NCI-H146 treated with DMSO at 0.1 percent for 48 hours (cell line): Measurements from ENCODE around the gene SPACDR.

Source experiments
- DNase-seq: peaks from one replicate; lab custom pipeline; 2025; ENCODE audit not compliant: unreplicated experiment; lab: John Stamatoyannopoulos, UW

The SPACDR gene

GRCh38 chr7:100437150-100438100 lies 26.6 kb downstream of the SPACDR start:
- DNase-seq: no peak

GRCh38 chr7:100435401-100436304 lies 28.4 kb downstream of the SPACDR start:
- DNase-seq: no peak

GRCh38 chr7:100434297-100435144 lies 29.5 kb downstream of the SPACDR start:
- DNase-seq: no peak

GRCh38 chr7:100433592-100434296 lies 30.3 kb downstream of the SPACDR start:
- no peak for DNase-seq

- no peak for DNase-seq
Observed at GRCh38 chr7:100433276-100433591, 30.8 kb downstream of the SPACDR start.

DNA sequence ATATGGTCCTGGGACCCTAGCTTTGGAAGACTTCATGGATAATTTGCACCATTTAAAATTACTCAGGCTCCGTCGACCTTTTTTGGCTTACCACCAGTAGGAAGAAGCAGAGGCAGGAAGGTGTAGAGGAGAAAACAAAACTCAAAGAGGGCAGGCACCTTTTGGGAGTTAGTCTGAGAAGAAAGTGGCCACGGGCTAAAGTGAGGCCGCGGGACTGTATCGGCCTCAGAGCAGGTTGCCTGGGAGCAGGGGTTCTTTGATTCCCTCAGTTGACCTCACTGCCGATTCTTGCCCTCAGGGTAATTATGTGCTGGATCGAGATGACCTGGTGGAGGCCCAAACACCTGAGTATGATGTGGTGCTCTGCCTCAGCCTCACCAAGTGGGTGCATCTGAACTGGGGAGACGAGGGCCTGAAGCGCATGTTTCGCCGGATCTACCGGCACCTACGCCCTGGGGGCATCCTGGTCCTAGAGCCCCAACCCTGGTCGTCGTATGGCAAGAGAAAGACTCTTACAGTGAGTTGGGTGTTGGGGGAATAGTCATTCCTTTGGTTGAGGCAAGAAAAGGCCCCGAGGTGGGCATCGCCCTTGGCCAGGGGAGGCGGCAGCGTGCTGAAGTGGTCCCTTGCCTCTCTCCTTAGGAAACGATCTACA lies 31.3 kb downstream of the SPACDR start:
- DNase-seq: no peak

- no peak for DNase-seq
Observed at GRCh38 chr7:100432053-100432452, 32.0 kb downstream of the SPACDR start.

DNA sequence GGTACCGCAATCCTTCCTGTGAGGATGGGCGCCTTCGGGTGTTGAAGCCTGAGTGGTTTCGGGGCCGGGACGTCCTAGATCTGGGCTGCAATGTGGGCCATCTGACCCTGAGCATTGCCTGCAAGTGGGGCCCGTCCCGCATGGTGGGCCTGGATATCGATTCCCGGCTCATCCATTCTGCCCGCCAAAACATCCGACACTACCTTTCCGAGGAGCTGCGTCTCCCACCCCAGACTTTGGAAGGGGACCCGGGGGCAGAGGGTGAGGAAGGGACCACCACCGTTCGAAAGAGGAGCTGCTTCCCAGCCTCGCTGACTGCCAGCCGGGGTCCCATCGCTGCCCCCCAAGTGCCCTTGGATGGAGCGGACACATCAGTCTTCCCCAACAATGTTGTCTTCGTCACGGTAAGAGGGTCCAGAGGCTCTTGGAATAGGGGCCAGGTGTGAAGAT lies 32.7 kb downstream of the SPACDR start:
- no peak for DNase-seq

GRCh38 chr7:100430493-100431285 lies 33.4 kb downstream of the SPACDR start:
- DNase-seq: no peak

GRCh38 chr7:100429637-100430492 lies 34.2 kb downstream of the SPACDR start, which contains the start of gene MEPCE:
MEPCE (plus strand) TSS chr7:100429831; CDS start chr7:100430019, 188 bp downstream.
- peak; percentile 88 for DNase-seq

- DNase-seq: peak; percentile 98
Observed at GRCh38 chr7:100428967-100429636, 35.0 kb downstream of the SPACDR start.

DNA sequence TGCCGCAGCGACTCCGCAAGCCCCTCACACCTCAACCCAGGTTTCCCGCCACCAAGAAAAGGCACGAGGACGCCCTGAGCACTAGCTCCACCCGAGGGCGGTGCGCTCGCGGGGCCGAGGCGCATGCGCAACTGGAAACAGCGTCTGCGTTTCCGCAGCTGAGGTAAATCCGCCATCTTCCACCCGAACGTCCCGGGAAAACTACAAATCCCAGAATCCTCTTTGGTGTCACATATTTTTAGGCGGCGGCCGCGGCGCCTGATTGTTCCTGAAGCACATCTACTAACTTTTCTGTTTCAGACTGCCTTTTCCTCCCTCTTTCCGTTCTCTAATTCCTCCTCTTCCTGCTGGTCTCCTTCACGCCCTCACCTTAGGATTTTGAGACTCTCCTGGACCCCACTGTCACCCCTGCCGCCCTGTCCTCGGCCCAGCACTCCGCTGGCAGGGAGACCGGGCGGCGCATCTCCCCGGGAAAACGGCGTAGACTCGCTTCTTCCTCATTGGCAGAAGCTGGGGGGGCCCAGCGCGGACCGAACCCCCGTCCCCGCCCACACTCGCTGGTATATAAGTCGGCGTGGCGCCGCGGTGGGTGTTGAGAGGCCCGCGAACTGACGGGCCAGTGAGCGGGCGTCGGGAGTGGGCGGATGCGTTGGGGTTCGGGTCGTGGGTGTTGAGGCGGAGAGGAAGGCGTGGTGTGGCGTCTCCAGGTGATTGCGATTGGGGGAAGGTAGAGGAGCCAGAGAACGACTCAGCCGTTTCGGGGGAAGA lies 35.7 kb downstream of the SPACDR start, which contains the start of gene ZCWPW1:
Gene ZCWPW1 (minus strand): TSS at position 505 of the 768 bp plus-strand sequence. CDS start 8,054 bp downstream, outside the sequence.
- peak; percentile 93 for DNase-seq

DNA sequence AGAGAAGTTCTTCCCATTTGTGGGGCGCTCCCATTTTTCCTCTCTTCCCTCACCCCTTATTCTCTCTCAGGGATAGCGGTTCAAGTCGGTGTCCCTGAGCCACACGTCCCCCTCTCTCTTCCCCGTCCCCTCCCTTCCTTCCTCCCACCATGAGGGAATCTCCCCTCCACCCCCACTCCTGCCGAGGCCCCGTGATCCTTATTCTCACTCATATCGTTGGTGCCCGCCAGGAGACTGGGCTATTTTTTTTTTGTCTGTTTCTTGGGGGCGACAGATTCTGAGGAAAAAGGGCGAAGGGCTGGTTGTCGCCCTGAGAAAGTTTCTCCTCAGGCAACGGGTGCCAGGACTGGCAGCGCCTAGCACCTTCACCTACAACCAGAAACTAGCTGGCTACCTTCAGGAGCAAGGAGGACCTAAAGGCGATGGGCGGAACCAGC lies 36.3 kb downstream of the SPACDR start:
- DNase-seq: no peak

DNA sequence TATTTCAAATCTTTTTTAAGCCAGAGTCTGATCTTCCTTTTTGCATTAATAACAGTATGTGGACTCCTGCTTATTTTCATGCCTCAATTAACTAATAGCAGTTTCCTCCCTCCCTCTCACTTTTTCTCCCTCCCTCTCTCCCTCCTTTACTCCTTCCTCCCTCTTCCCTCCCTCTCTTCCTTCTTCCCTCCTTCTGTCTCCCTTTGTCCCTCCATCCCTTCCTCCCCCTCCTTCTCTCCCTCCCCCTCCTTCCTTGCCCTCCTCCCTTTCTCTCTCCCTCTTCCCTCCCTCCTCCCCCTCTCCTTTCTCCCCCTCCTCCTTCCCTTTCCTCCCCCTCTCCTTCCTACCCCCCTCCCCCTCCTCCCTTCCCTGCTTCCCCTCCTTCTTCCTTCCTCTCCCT lies 37.5 kb downstream of the SPACDR start:
- no peak for DNase-seq

- DNase-seq: no peak
Observed at GRCh38 chr7:100425347-100425746, 38.7 kb downstream of the SPACDR start.

GRCh38 chr7:100423315-100423714 lies 40.7 kb downstream of the SPACDR start:
- DNase-seq: no peak
